Embryonic facial prominence (tissue), 1 donor: ENCODE measurements around the gene CD55.
"Not testable (repeated sequence)": the region's sequence is repeated elsewhere in the genome, so short reads cannot be mapped to it uniquely, and the experiment has no call there.

Experiments
- DNase-seq: peaks from one replicate; pipeline ENCODE4 v3.0.0-alpha.2; 2016; ENCODE audit errors: extremely low spot score

Gene CD55

DNA sequence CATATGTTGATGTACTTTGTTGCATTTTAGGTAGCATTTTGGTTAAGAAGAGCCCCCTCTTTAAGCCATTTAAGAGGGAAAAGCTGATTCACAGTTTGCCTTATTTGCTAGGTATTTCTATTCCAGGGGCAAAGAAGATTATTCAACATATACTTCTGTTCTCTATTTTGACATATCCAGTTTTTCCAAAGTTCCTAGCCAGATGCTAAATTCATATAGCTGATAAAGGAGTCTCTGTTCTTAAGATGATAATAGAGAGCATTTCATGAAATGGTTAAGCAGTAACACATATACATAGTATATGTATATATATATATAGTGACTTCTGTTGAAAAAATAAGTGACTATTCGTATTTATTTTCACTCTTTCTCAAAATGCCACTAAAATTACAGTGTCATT, 15.5 kb upstream of the CD55 start:
- no peak for DNase-seq

DNA sequence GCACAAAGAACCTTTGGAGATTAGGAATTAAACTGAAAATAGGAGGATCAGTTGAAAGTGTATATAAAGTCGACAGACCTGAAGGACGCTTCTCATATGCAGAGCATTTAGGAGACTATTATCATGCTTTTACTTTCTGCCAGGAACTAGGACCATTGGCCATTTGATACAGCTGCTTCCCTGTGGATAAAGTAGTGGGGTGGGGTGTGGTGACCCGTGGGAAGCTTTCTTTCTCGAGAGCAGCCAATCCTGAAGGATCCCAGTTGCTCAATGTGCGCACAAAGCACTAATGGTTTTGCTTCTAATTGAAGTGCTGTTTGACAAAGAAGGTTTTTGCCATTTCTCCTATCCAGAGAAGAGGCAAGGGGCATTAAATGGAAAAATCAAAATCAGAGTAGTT, 14.9 kb upstream of the CD55 start:
- no peak for DNase-seq

GRCh38 chr1:207308451-207309190, 12.9 kb upstream of the CD55 start:
- DNase-seq, result no peak

DNA sequence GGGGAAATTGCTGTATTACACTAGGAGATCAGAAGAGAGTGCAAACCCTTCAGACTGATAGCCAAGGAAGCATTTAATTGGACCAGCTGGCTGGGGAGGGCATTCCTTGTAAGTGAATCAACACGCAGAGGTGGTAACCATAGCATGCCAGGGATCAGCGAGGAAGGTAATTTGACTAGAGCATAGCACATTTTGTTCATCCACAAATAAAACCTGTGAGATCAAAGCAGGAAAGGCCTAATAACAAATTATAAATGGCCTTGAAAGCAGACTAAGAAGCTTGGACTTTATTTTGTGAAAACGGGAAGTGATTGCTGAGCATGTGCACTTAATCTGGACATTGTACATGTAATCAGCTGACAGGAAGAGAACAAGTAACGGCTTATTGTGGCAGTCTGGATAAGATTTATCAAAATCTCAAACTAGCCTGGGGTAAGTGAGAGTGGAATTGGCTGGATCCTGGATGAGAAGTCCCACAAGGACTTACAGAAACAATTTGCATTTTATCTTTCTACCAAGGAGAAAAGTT, 11.7 kb upstream of the CD55 start:
- no peak for DNase-seq

DNA sequence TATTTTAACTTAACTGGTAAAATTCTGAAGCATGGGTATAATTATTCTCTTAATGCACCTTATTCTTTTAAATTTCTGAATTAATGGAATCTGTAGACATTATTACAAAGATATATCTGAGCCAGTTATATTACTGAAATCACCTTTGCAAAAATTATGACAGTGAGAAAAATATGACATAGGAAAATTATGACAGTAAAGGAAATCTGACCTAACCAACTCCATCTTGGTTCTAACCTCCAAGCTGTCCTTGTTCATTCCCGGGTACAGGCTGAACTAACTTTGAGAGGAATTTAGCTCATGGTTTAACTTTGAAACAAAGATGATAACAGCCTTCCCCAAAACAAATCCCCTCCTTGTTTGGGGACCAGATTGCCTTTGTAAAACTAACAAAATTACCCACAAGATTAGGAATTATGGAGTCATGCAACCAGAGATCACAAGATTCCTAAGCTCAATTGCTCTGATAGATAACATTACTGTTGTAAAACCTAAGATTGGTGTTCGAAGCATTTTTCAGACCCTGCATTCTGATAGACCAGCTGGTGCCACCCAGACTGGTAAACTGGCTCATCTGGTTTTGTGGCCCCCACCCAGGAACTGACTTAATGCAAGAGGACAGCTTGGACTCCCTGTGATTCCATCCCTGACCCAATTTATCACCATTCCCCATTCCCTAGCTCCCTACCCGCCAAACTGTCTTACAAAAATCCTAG, 9.4 kb upstream of the CD55 start:
- no peak for DNase-seq

- DNase-seq, result no peak
These were observed 8.9 kb upstream of the CD55 start for GRCh38 chr1:207312604-207312920.

- no peak for DNase-seq
These were observed 8.3 kb upstream of the CD55 start for GRCh38 chr1:207313131-207313530.

DNA sequence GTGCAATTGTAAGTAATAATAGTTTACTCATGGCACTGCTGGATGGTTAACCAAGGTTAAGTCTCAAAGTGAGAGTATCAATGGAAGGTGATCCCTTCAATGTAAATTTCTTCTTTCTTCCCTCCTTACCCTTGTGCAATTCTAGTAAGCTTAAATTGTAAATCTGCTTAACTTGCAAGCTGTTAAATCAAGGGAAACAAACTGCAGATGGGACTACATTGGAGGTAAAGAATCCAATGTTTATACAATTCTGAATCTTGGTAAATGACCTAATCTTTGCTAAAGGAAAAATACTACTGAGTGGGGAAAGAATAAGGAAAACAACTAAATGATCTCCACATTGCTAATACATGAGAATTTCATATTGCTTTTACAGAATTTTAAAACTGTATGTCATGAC, 6.7 kb upstream of the CD55 start:
- DNase-seq, result no peak

GRCh38 chr1:207315435-207315834, 6.0 kb upstream of the CD55 start:
- DNase-seq, result no peak

- DNase-seq, result no peak
These were observed 5.3 kb upstream of the CD55 start for GRCh38 chr1:207316141-207316540.

GRCh38 chr1:207316622-207317391, 4.7 kb upstream of the CD55 start:
- DNase-seq, result peak; percentile 28

GRCh38 chr1:207317561-207317960, 3.9 kb upstream of the CD55 start:
- no peak for DNase-seq

DNA sequence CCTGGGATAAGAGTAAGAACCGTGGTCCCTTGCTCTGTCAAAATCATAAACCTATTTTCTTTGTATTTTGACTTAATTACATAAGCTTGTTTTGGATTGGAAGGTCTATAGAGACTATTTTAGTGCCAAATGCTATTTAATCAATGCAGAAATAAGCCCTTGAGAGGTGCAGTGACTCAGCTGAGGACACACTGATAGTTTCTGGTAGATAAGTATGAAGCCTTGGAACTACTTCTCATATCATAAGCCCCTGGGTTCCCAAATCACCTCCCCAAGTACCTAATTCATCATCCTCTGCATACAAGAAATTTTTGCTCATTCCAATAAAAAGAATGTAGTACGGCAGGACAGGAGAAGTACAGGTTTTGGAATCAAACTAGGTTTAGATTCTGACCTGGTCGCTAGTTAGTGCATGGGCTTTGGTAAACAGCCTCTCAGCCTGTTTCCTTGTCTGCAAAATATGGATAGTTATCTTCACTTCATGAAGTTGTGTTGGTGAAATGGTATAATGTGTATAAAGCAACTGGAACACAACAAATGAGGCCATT, 3.3 kb upstream of the CD55 start:
- DNase-seq, result no peak

GRCh38 chr1:207319199-207319598, 2.3 kb upstream of the CD55 start:
- no peak for DNase-seq

DNA sequence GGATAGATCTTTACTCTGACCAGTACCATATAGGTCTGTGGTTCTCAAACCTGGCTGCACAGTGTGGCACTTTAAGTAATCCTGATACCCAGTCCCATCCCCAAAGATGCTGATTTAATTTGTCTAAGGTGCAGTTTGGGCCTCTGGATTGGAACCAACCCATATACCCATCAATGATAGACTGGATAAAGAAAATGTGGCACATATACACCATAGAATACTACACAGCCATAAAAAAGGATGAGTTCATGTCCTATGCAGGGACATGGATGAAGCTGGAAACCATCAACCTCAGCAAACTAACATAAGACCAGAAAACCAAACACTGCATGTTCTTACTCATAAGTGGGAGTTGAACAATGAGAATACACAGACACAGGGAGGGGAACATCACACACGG, 1.4 kb upstream of the CD55 start:
- not testable (repeated sequence) for DNase-seq

GRCh38 chr1:207321790-207322645, 540 bp downstream of the CD55 start:
- no peak for DNase-seq

GRCh38 chr1:207323425-207324225, 2.1 kb downstream of the CD55 start:
- DNase-seq, result no peak

GRCh38 chr1:207328004-207328403, 6.5 kb downstream of the CD55 start:
- DNase-seq, result no peak

DNA sequence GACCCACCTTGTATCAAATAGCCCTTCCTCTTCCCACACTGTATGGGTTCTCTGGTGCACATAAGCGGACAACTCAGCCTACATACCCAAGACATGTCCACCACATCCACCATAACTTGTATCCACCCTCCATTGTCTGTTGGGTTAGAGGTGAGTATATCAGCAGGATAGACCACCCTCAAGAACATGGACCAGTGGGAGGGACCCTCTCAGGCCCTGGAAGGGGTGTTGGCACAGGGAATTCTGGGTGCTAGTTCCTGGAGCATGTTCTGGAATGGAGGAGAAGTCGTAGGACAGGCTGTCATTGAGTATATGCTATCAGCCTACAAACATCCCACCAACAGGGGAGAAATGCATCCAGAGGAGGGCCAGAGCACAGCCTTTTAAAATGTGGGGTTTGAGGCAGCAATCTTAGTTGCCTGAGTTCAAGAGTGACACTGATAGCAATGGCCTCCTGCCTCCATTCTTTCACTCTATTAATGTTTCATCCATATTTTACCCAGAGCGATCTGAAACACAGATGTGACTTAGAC, 7.5 kb downstream of the CD55 start:
- DNase-seq, result no peak

DNA sequence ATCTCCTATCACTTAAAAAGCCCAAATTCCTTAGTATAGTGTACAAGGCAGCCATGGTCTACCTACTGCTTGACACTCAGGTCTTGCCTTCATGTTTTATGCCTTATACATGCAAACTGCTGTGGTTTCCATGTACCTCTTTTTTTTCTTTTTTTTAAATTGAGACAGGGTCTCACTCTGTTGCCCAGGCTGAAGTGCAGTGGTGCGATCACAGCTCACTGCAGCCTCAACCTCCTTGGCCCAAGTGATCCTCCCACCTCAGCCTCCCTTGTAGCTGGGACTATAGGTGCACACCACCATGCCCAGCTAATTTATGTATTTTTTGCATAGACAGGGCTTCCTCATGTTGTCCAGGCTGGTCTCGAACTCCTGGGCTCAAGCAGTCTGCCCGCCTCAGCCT, 8.0 kb downstream of the CD55 start:
- DNase-seq, result no peak
